IMR-90 (cell line): ENCODE results near the gene ONECUT2. TPM values are rescaled to one million over a fixed set of nuclear protein-coding genes. Genes with fewer than 3 reads are reported as not detected.

ENCODE experiments used
- ATAC-seq: fragments of 200-7000 bp; cut with Tn5 transposase; 2 replicates; pipeline ENCODE4 v1.9.1; 2020; ENCODE audit warnings: low read depth, mild to moderate bottlenecking, moderate library complexity
- BruUV-seq: library from RNA; stranded (reverse); fragments of 400-500 nt; replicated peaks from 2 replicates; lab custom pipeline; 2021; lab: Mats Ljungman, UMichigan
- CTCF ChIA-PET: fragments of 300-600 bp; formaldehyde crosslinking; extraction: SDS; loops from one replicate; lab custom pipeline; 2021; ENCODE audit warnings: antibody characterized with exemption; lab: Yijun Ruan, JAX
- POLR2A ChIA-PET: fragments of 300-600 bp; sonication (Branson Sonifier 250); formaldehyde crosslinking; loops from one replicate; lab custom pipeline; 2022; ENCODE audit warnings: antibody characterized with exemption; ENCODE audit not compliant: unreplicated experiment; lab: Charles Lee
- DNase-seq: peaks from one replicate; pipeline ENCODE4 v3.0.0; 2013
- H2AFZ ChIP-seq: replicated peaks from 2 replicates; pipeline ENCODE3; 2013; ENCODE audit warnings: low read length, mild to moderate bottlenecking; ENCODE audit not compliant: poor library complexity
- H2AK5ac ChIP-seq: 2 replicates; pipeline ENCODE4 v1.6.1; 2013; ENCODE audit warnings: low read depth, low read length, inconsistent platforms
- H2AK9ac ChIP-seq: replicated peaks from 2 replicates; pipeline ENCODE3; 2013; ENCODE audit warnings: mild to moderate bottlenecking, low read depth, low read length, moderate library complexity; ENCODE audit not compliant: poor library complexity
- H2BK120ac ChIP-seq: 2 replicates; pipeline ENCODE4 v1.6.1; 2013; ENCODE audit warnings: low read depth, low read length, inconsistent platforms
- H2BK15ac ChIP-seq: 3 replicates; pipeline ENCODE4 v1.6.1; 2013; ENCODE audit warnings: low read depth, low read length, inconsistent platforms
- H2BK20ac ChIP-seq: 2 replicates; pipeline ENCODE4 v1.6.1; 2013; ENCODE audit warnings: low read depth, mild to moderate bottlenecking, inconsistent platforms, low read length, moderate library complexity
- H2BK5ac ChIP-seq: 2 replicates; pipeline ENCODE4 v1.6.1; 2013; ENCODE audit warnings: mild to moderate bottlenecking, low read depth, low read length, inconsistent platforms; ENCODE audit not compliant: poor library complexity, severe bottlenecking
- H3K14ac ChIP-seq: replicated peaks from 2 replicates; pipeline ENCODE4 v1.6.1; 2013; ENCODE audit warnings: low read depth, low read length, inconsistent platforms
- H3K18ac ChIP-seq: 2 replicates; pipeline ENCODE4 v1.6.1; 2013; ENCODE audit warnings: low read depth, low read length, control low read depth
- H3K23ac ChIP-seq: 2 replicates; pipeline ENCODE4 v1.6.1; 2013; ENCODE audit warnings: low read depth, low read length, inconsistent platforms
- H3K27ac ChIP-seq: 2 replicates; pipeline ENCODE4 v1.5.1; 2013; ENCODE audit warnings: mild to moderate bottlenecking, control low read depth, low read length; ENCODE audit not compliant: insufficient read depth
- H3K27me3 ChIP-seq: 2 replicates; pipeline ENCODE4 v1.6.1; 2013; ENCODE audit warnings: low read length; ENCODE audit not compliant: control insufficient read depth, insufficient read depth
- H3K36me3 ChIP-seq: 2 replicates; pipeline ENCODE4 v1.6.1; 2013; ENCODE audit warnings: low read length, mixed read lengths; ENCODE audit not compliant: control insufficient read depth, insufficient read depth
- H3K4ac ChIP-seq: 2 replicates; pipeline ENCODE4 v1.6.1; 2013; ENCODE audit warnings: low read depth, low read length, inconsistent platforms
- H3K4me1 ChIP-seq: 2 replicates; pipeline ENCODE4 v1.6.1; 2013; ENCODE audit warnings: low read length, mixed read lengths; ENCODE audit not compliant: control insufficient read depth, insufficient read depth
- H3K4me2 ChIP-seq: 2 replicates; pipeline ENCODE4 v1.6.1; 2013; ENCODE audit warnings: low read depth, mild to moderate bottlenecking, control low read depth, low read length, moderate library complexity
- H3K4me3 ChIP-seq: 2 replicates; pipeline ENCODE4 v1.5.1; 2013; ENCODE audit warnings: low read depth, mild to moderate bottlenecking, control low read depth, low read length, moderate library complexity; ENCODE audit not compliant: insufficient read depth
- H3K56ac ChIP-seq: 2 replicates; pipeline ENCODE4 v1.6.1; 2013; ENCODE audit warnings: low read length, inconsistent platforms; ENCODE audit not compliant: insufficient read depth; ENCODE audit errors: extremely low read depth
- H3K79me1 ChIP-seq, 2 experiments: 2 replicates each; pipeline ENCODE4 v1.6.1; 2013; ENCODE audit warnings: low read length in 2 of 2, inconsistent platforms in 1 of 2, low read depth in 1 of 2
- H3K9ac ChIP-seq: 2 replicates; pipeline ENCODE4 v1.6.1; 2013; ENCODE audit warnings: low read depth, low read length, control low read depth
- H3K9me1 ChIP-seq: 2 replicates; pipeline ENCODE4 v1.6.1; 2013; ENCODE audit warnings: low read length, inconsistent platforms; ENCODE audit not compliant: insufficient read depth
- H3K9me3 ChIP-seq: 2 replicates; pipeline ENCODE4 v1.6.1; 2013; ENCODE audit warnings: low read length; ENCODE audit not compliant: control insufficient read depth, insufficient read depth
- H4K20me1 ChIP-seq: 2 replicates; pipeline ENCODE4 v1.6.1; 2013; ENCODE audit warnings: low read length, inconsistent platforms; ENCODE audit not compliant: insufficient read depth
- H4K5ac ChIP-seq: 2 replicates; pipeline ENCODE4 v1.6.1; 2013; ENCODE audit warnings: mild to moderate bottlenecking, low read depth, low read length, control low read depth
- H4K8ac ChIP-seq, 2 experiments: 2 replicates each; pipeline ENCODE4 v1.6.1; 2013; ENCODE audit warnings: low read depth in 2 of 2, low read length in 2 of 2, control low read depth in 1 of 2, inconsistent platforms in 1 of 2
- H4K91ac ChIP-seq: 2 replicates; pipeline ENCODE4 v1.6.1; 2013; ENCODE audit warnings: low read depth, low read length, inconsistent platforms; ENCODE audit not compliant: insufficient read depth
- RFX5 ChIP-seq: IDR thresholded peaks from 2 replicates; pipeline ENCODE4 v1.8.0; 2012; ENCODE audit warnings: low read depth, mild to moderate bottlenecking, low read length, moderate library complexity
- dilution Hi-C: fragments of 300-500 bp; cut with HindIII; formaldehyde crosslinking; loops from one replicate; pipeline ENCODE4 v1.14.3; 2018; ENCODE audit warnings: low sequenced_read_pairs; ENCODE audit not compliant: unreplicated experiment
- in situ Hi-C: fragments of 300-500 bp; cut with MboI; formaldehyde crosslinking; loops from 3 replicates; pipeline ENCODE4 v1.14.3; 2019; ENCODE audit warnings: low sequenced_read_pairs, inconsistent platforms, mixed read lengths
- intact Hi-C: fragments of 100-400 bp; cut with micrococcal nuclease; formaldehyde crosslinking; loops from 2 replicates; pipeline ENCODE4 v1.10.0; 2022
- polyA plus RNA-seq, 3 experiments: library from polyadenylated mRNA; depleted of rRNA; stranded (reverse); fragments of >200 nt; gene quantifications; 2 replicates each; pipeline ENCODE4 v1.2.3, GENCODE V29; 2012; ENCODE audit warnings: low replicate concordance in 1 of 3
- total RNA-seq: library from RNA; depleted of rRNA; stranded (reverse); fragments of >200 nt; gene quantifications from 2 replicates; pipeline ENCODE4 v1.2.3, GENCODE V29; 2012

Gene ONECUT2
- total and polyA plus RNA-seq, 2 of the 4 experiments (the other 2 are of a cell fraction): under 0.01 to 0.02 TPM

DNA sequence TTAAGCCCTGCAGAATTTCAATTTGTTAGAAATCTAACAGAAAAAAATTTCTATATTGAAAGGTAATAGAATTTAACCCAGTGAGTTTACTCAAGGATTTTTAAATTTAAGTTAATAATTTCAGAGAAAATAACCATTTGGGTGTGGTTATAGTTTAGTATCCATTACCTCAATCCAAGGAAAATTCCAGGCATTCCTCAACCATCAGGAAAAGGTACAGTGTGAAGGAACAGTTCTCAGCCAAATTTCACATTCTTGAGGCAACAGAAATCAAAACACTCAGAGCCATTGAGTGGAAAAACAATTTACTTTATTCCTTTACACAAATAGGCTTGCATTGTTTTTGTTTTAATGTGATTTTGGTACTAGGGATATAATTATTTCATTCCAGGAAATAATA, 45.6 kb downstream of the ONECUT2 start:
- no peak overlapping the region for H2AK9ac ChIP-seq
- intact Hi-C loops: no loop called here
- in situ Hi-C loops: no loop called here
- ChIA-PET POLR2A (no interaction called here), CTCF (no interaction called here)
- H3K9me3 ChIP-seq: no peaks in the 10 kb centered on the region
- no peak for DNase-seq
- no peak overlapping the region for H2BK20ac ChIP-seq
- no TSS peak for BruUV-seq
- H3K9ac ChIP-seq: no peak overlapping the region
- no peaks in the 10 kb centered on the region; the same call in 1 of the 2 replicates for H3K27me3 ChIP-seq
- no peak overlapping the region for H2BK15ac ChIP-seq
- H3K14ac ChIP-seq: no peak overlapping the region
- no peak overlapping the region for H3K4ac ChIP-seq
- dilution Hi-C loops: no loop called here
- no peak overlapping the region for H4K91ac ChIP-seq
- no peak overlapping the region for H2AFZ ChIP-seq
- H3K23ac ChIP-seq: no peak overlapping the region
- H3K4me2 ChIP-seq: no peak overlapping the region
- H3K27ac ChIP-seq: no peak overlapping the region
- H3K36me3 ChIP-seq: no peaks in the 10 kb centered on the region
- H3K9me1 ChIP-seq: no peaks in the 10 kb centered on the region
- H4K20me1 ChIP-seq: no peaks in the 10 kb centered on the region
- ATAC-seq: no peak
- no peak overlapping the region for H3K18ac ChIP-seq
- H2BK5ac ChIP-seq: no peak overlapping the region
- no peak overlapping the region for H2BK120ac ChIP-seq
- no peaks in the 10 kb centered on the region for H3K4me1 ChIP-seq
- no peak overlapping the region for H3K56ac ChIP-seq
- no peaks in the 10 kb centered on the region for H3K79me1 ChIP-seq
- no peak overlapping the region for H2AK5ac ChIP-seq
- H3K4me3 ChIP-seq: no peak overlapping the region
- no peak for TF ChIP-seq RFX5
- H4K5ac ChIP-seq: no peak overlapping the region
- H4K8ac ChIP-seq: no peak overlapping the region
